Frontal cortex (tissue), 4 donors: ENCODE measurements around the gene ANO4. TPM values are rescaled to one million over a fixed set of nuclear protein-coding genes. Genes with fewer than 3 reads are reported as not detected.

Experiments
- DNase-seq, 2 donors: peaks; one replicate each; pipeline ENCODE4 v3.0.0; 2012; ENCODE audit warnings: low spot score in 2 of 2
- FAIRE-seq: peaks from 2 replicates; lab custom pipeline; 2012; peaks lifted over from hg19 to GRCh38; lab: Jason Lieb, UNC
- total RNA-seq: library from RNA; depleted of rRNA; stranded (reverse); fragments of >200 nt; gene quantifications from one replicate; pipeline ENCODE4 v1.2.3, GENCODE V29; 2014
- donor health status: control.
- donor health status: control.
- donor health status: control.

The ANO4 gene
- total RNA-seq = 88.9 TPM

DNA sequence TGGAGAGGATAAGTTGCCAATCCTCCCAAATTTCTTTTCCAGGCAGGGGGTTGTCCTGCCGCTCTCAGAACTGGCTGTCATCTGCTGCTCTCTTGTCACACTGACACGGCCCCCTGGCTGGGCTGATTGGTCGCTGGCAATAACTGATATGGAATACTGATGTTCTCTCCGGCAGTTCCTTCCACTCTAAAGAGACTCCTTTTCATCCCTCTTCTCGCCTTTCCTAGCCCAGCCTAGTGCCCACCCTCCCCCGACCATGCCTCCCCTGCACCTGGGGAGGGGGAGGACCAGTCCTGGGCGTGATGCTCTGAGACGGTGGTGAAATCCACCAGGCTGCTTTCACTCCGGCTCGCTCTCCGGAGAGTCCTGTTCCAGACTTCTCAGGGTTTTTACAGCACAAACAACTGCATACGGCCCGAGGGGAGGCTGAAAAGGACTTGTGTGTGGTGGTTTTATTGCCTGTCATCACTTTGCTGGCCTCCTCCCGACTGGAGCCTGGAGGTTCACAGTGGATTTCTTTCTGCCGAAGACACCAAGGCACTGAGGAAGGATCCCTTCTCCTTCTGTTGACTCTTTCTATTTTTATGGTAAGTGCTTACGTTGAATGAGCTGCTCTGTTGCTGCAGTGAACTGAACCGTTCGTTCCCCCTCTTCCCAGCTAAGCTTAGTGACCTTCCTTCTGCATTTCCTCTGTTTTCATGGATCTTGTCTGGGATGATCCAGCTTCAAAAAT is at the start of gene ANO4:
Gene ANO4, plus strand, starts transcription at position 336 of the 733 bp plus-strand sequence. CDS start 107,010 bp downstream, outside the sequence.
- no peak for FAIRE-seq
- DNase-seq = no peak

- FAIRE-seq (no peak), DNase-seq (no peak)
Measured at GRCh38 chr12:100745378-100746071, 49.1 kb upstream of the ANO4 start.

GRCh38 chr12:100752841-100753240 is 41.7 kb upstream of the ANO4 start:
- DNase-seq (no peak), FAIRE-seq (no peak)

DNA sequence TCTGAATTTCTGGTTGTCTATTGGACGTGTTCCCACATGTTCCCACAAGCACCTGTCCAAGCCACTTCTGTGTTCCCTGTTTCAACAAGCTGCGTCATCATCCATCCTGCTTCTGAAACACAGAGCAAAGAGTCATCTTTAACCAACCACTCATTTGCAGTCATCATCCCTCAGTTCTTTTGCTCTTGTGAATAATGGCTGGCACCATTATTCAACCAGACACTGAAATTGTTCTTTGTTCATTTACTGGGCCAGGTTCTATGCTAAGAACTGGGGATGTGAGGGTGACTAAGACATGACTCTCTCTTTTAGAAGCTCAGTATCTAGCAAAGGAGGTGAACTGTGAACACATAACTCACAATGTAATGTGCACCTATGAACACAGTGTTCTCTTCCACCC is 40.7 kb upstream of the ANO4 start:
- FAIRE-seq (no peak), DNase-seq (no peak)

DNA sequence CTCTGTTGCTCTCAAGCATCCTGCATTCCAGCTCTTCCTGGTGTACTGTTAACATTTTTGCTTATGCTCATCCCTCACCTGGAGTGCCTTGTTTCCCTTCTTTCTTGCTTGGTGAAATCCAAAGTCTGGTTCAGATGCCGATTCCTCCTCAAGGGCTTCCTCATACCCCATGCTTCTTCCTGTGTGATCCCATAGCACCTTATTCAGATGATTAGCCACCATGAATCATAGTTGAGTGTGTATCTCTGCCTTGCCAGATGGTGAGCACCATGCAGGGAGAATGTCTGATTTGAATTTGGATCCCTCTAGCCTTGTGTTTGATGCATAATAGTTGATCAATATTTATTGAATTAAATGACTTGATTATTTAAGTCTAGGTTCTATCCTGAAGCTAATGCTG is 39.4 kb upstream of the ANO4 start:
- FAIRE-seq (no peak), DNase-seq (no peak)

GRCh38 chr12:100758083-100758482 is 36.5 kb upstream of the ANO4 start:
- no peak for DNase-seq
- no peak for FAIRE-seq

- FAIRE-seq (no peak), DNase-seq (no peak)
Measured at GRCh38 chr12:100767371-100767770, 27.2 kb upstream of the ANO4 start.

DNA sequence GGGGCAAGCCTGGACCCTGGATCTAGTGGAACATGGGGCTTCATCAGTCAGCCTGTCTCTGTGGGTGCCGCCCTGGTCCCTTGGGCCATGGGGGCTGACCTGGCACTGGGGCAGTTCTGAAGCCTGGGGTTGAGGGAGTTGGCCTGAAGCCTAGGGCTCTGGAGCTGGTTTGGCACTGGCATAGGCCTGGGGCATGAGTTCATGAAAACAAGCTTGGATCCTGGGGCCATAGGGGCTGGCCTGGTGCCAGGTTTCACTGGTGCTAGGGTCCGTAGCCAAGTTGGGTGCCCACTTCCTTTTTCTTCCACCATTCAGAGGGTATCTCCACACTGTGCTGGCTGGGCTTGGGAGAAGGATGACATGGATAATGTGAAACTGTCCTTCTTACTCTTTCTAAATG is 26.6 kb upstream of the ANO4 start:
- FAIRE-seq (no peak), DNase-seq (no peak)

DNA sequence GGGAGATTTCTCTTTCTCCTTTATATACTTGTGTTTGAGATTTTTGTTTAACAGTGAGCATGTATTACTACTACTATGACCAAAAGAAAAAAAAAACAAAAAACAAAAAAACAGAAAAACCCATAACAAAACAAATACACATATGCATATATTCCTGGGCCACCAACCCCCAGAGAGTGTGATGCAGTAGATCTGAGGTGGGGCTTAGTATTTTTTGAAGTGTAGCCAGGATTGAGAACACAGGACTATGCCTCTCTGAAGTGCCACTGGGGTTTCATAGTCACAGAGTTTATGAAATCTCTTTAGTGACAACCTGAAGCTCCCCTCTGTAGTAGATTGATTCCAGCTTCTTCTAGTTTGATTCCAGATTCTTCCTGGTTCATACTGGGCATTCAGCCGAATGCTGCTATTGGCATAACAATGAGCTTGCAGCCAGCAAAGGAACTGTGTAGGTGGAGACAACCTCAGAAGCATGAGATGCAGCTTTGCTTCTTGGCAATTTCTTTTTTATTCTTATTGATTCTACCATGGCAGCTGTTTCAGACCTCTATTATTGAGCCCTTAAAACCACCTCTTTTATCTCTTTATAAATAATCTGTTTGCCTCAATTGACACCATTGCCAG is 15.5 kb upstream of the ANO4 start:
- FAIRE-seq (no peak), DNase-seq (no peak)

DNA sequence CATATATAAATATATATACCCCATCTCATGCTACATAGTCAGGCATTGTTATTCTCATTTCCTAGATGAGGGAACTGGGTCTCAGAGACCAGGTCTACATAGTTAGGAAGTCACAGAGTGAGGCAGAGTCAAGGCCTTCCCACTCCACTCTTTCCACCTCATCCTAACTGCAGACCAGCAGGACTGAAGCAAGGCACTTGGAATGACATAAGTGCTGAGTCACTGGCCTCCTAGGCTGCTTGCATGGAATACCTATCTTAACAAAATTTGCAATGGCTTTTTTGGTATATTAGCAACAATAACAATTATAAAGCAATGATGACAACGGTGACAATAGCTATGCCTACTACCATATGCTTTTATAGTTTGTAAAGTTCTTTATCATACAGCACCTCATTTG is 5.4 kb upstream of the ANO4 start:
- DNase-seq = no peak
- no peak for FAIRE-seq

GRCh38 chr12:100789975-100790374 is 4.6 kb upstream of the ANO4 start:
- FAIRE-seq = no peak
- no peak for DNase-seq

DNA sequence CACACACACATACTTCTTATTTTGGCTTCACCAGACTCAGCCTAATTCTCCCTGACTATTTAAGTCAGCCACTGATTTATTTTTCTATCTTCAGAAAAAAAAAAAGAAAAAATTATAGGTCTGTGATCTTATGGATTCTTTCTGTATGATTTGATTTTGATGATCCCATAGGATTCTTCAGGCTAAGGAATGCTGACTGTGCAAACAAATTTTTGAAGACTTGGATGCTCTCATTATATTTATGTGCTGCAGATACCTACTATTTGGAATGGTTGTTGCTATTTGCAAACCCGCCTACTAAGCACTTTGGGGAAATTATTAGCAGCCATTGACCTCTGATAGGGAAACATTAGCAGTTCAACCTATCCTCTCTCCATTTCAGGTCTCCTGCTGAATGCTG is 4.0 kb upstream of the ANO4 start:
- DNase-seq (no peak), FAIRE-seq (no peak)

GRCh38 chr12:100793182-100793581 is 1.4 kb upstream of the ANO4 start:
- DNase-seq = no peak

DNA sequence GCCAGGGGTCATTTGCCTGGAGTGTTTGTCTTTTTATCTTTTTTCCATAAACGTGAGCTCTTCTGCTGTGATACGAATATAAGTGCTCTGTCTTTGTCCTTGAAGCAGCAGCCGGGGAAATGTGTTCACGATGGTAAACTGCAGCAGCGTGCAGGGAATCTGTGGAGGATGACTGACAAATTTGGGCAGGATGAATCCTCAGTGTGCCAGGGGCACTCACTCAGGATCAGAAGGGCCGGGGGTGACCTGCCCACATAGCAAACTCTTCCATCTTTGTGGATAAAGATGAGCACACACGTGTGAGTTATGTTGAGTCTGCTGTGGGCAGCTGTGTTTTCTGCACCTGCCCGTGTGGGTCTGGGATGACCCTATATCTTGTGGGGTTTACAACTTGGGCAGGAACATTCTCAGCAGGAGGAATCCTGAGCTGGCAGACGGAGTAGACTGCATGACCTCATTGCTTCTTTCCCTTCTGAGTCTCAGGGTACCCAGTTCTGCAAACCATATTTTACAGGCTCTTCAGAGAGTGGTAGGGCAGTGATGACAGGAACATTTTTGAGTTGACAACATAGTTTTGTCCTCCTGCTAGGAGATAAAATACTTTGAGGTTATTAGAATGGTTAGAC is 711 bp downstream of the ANO4 start:
- FAIRE-seq (no peak), DNase-seq (no peak)

More at GRCh38 chr12:100793182-100793581, 1.4 kb upstream of the ANO4 start:
- FAIRE-seq = no peak

- FAIRE-seq = no peak
Measured at GRCh38 chr12:100795800-100796179, 1.2 kb downstream of the ANO4 start.

DNA sequence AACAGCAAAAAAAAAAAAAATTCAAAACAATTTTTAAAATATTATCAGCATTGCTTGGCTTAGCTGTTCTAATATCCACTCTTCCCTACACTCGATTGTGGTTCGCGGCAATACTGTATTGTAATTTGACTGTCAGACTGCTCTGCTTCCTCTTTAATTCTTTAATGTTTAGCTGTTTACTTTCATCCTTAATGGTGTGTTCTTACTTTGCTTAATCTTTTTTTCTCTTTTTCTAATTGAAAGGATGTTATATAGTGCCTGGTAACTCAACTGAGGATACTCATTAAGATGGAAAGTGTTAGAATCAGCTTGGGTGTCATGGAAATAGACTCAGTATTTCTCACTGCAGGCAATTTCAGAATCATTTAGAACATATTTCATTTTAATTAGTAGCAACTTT is 2.0 kb downstream of the ANO4 start:
- DNase-seq (no peak), FAIRE-seq (peak; percentile 33)

More at GRCh38 chr12:100795800-100796179, 1.2 kb downstream of the ANO4 start:
- no peak for DNase-seq

DNA sequence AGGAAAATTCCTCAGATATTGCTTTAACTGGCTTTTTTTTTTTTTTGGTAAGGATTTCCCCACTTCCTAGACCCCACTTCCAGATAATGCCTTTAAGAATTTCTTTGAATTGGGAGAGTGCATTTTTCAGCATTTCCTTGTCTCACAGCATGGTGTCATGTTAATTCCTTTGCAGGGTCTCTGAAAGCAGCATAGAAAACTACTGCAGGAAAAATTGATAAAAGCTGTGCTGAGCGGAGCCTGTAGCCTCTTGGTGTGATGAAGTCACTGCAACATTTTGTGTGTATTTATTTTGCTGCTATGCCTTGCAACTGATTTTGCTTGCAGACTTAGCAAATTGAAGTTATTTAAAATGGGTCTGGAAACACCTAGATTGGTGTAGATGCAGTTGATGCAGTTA is 2.7 kb downstream of the ANO4 start:
- no peak for DNase-seq
- no peak for FAIRE-seq

- FAIRE-seq = no peak
- DNase-seq = no peak
Measured at GRCh38 chr12:100797786-100798185, 3.2 kb downstream of the ANO4 start.

DNA sequence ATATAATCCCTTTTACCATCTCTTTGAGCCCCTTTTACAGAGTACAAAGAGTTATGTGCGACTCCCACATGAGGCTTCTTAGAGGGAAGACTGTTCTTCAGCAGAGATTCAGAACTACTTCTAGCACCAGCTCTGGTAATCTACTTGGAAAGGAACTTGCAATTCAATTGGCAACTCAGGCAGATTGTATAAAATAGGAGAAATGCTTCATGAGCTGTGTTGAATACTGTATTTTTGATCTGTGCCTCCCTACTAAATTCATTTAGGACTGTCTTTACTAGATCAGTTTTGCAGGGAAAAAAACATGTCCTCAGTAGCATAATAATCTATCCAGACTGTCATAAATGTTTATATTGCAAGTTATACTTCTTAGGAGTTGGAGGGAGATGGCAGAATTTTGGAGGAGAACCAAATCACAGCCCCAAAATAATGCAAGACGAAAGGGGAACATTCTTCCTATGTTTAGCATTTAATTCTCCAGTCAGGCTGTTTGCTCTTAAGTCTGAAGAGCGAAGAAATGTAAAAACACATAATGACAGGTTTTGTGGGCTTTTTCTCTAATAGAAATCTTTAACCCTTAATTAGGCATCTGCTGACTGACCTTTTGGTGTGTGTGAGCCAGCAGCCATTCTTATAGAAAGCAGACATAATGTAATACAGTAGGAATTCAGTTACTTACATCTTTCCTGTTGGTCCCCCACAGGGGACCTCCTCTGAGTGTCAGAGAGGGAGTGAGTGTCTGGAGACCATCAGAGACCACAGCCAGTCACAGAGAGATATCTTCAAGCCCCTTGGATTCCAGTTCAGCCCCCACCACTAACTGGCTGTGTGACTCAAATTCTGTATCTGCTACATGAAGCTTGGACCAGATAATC is 3.9 kb downstream of the ANO4 start:
- DNase-seq = no peak
- no peak for FAIRE-seq

DNA sequence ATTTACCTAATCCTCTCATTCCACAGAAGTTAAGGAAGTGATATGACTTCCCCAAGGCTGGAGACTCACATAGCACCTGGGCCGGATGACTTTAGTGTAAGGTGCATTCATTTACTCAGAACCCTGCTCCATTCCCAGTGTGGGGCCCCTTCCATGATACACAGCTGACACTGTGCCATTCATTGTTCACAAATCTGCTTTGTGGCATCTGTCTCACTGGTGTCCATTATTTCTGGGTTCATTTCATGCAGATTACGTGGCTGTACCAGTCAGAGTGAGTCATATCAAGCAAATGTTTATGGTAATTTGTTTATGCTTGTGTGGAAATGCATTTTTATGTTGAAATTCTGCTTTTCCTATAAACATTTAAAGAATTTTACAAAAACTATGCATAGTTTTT is 5.2 kb downstream of the ANO4 start:
- FAIRE-seq = peak; percentile 13
- no peak for DNase-seq
